Mucosa of gallbladder (tissue), 1 donor: ENCODE data around the gene ZNF350. TPM values are rescaled to one million over a fixed set of nuclear protein-coding genes. Genes with fewer than 3 reads are reported as not detected.

Source experiments
- total RNA-seq: library from RNA; stranded (reverse); gene quantifications from one replicate; pipeline ENCODE4 v1.2.1, GENCODE V29; 2021
- donor health status: DM: no; HTN: no; CAD: no.

Gene ZNF350
- total RNA-seq, 1 donor from 2014 or later = 12.8 TPM

Other genes with a start within 250 kb of the ZNF350 start
- 9.3 TPM for gene FPR1, start 235.0 kb downstream of the ZNF350 start, total RNA-seq
- gene FPR2, start 225.7 kb downstream of the ZNF350 start, total RNA-seq = not detected
- 7.0 TPM for gene FPR3, start 191.7 kb downstream of the ZNF350 start, total RNA-seq
- 16.8 TPM for gene ZNF577, start 98.9 kb downstream of the ZNF350 start, total RNA-seq
- gene ZNF649, start 81.8 kb downstream of the ZNF350 start, total RNA-seq = 13.9 TPM
- 7.9 TPM for gene ZNF613, start 59.4 kb downstream of the ZNF350 start, total RNA-seq
- 12.2 TPM for gene ZNF615, start 21.4 kb upstream of the ZNF350 start, total RNA-seq
- gene ZNF614, start 41.5 kb upstream of the ZNF350 start, total RNA-seq = 8.7 TPM
- gene ZNF432, start 62.0 kb upstream of the ZNF350 start, total RNA-seq = 15.1 TPM
- 25.5 TPM for gene ZNF841, start 108.9 kb upstream of the ZNF350 start, total RNA-seq
- 13.4 TPM for gene ZNF616, start 153.1 kb upstream of the ZNF350 start, total RNA-seq
- gene ZNF836, start 184.8 kb upstream of the ZNF350 start, total RNA-seq = 16.7 TPM
- 286 TPM for gene PPP2R1A, start 203.2 kb upstream of the ZNF350 start, total RNA-seq